Activated T-cell treated with anti-CD3 and anti-CD28 coated beads, Interleukin-2, amount 50 U/mL, for 4 hours (primary cell): ENCODE results near the gene TRIM44. TPM values are rescaled to one million over a fixed set of nuclear protein-coding genes. Genes with fewer than 3 reads are reported as not detected.
"Not testable (repeated sequence)": the region's sequence is repeated elsewhere in the genome, so short reads cannot be mapped to it uniquely, and the experiment has no call there.

ENCODE experiments used
- ATAC-seq, 2 donors: fragments of 200-7000 bp; cut with Tn5 transposase; one replicate each; pipeline ENCODE4 v1.10.0; 2021
- DNase-seq: peaks from one replicate; pipeline ENCODE4 v3.0.0-alpha.2; 2020
- H3K27me3 Mint-ChIP-seq: one replicate; pipeline ENCODE4 v1.8.0; 2021; ENCODE audit warnings: low read depth, mixed read lengths
- H3K36me3 Mint-ChIP-seq: one replicate; pipeline ENCODE4 v1.8.0; 2022; ENCODE audit warnings: mixed read lengths; ENCODE audit not compliant: insufficient read depth
- H3K4me1 Mint-ChIP-seq: one replicate; pipeline ENCODE4 v1.8.0; 2021; ENCODE audit warnings: low read depth, mixed read lengths
- H3K4me3 Mint-ChIP-seq: one replicate; pipeline ENCODE4 v1.8.0; 2021; ENCODE audit warnings: mild to moderate bottlenecking, moderate library complexity, mixed read lengths
- H3K9me3 Mint-ChIP-seq: one replicate; pipeline ENCODE4 v1.8.0; 2021; ENCODE audit warnings: mixed read lengths
- total RNA-seq, 3 donors: library from RNA; stranded (reverse); gene quantifications; one replicate each; pipeline ENCODE4 v1.2.1, GENCODE V29; 2021

Gene TRIM44
- total RNA-seq, 3 donors from 2014 or later = 38.6 to 48.5 (median 45.3) TPM

- peaks cover 62% of the 10 kb centered on the region for H3K27me3 Mint-ChIP-seq
- H3K4me3 Mint-ChIP-seq = no peak overlapping the region
- no peaks in the 10 kb centered on the region for H3K9me3 Mint-ChIP-seq
- ATAC-seq (no peak), DNase-seq (no peak)
- no peaks in the 10 kb centered on the region for H3K36me3 Mint-ChIP-seq
- peaks cover 2% of the 10 kb centered on the region for H3K4me1 Mint-ChIP-seq
Observed at GRCh38 chr11:35651263-35651662, 11.3 kb upstream of the TRIM44 start.

- ATAC-seq, DNase-seq, H3K4me3 Mint-ChIP-seq, H3K9me3 Mint-ChIP-seq, H3K36me3 Mint-ChIP-seq, H3K4me1 Mint-ChIP-seq: not testable (repeated sequence)
- peaks cover 61% of the 10 kb centered on the region for H3K27me3 Mint-ChIP-seq
Observed at GRCh38 chr11:35652786-35653185, 9.8 kb upstream of the TRIM44 start.

- Mint-ChIP-seq H3K36me3 (no peaks in the 10 kb centered on the region), H3K4me3 (no peak overlapping the region), H3K27me3 (peaks cover 55% of the 10 kb centered on the region), H3K4me1 (peaks cover 2% of the 10 kb centered on the region), H3K9me3 (no peaks in the 10 kb centered on the region)
- DNase-seq (no peak), ATAC-seq (no peak)
Observed at GRCh38 chr11:35654711-35655110, 7.9 kb upstream of the TRIM44 start.

- Mint-ChIP-seq H3K4me1 (peaks cover 2% of the 10 kb centered on the region), H3K27me3 (peaks cover 55% of the 10 kb centered on the region), H3K4me3 (no peak overlapping the region), H3K9me3 (no peaks in the 10 kb centered on the region), H3K36me3 (no peaks in the 10 kb centered on the region)
- no peak for ATAC-seq
- DNase-seq = no peak
Observed at GRCh38 chr11:35655254-35655653, 7.3 kb upstream of the TRIM44 start.

GRCh38 chr11:35655856-35656255 lies 6.7 kb upstream of the TRIM44 start:
- no peaks in the 10 kb centered on the region for H3K36me3 Mint-ChIP-seq
- H3K27me3 Mint-ChIP-seq = peaks cover 50% of the 10 kb centered on the region
- no peaks in the 10 kb centered on the region for H3K4me1 Mint-ChIP-seq
- ATAC-seq = no peak
- no peaks in the 10 kb centered on the region for H3K9me3 Mint-ChIP-seq
- no peak overlapping the region for H3K4me3 Mint-ChIP-seq
- no peak for DNase-seq

GRCh38 chr11:35658020-35658948 lies 4.3 kb upstream of the TRIM44 start:
- Mint-ChIP-seq H3K36me3 (peaks cover 3% of the 10 kb centered on the region), H3K27me3 (peaks cover 38% of the 10 kb centered on the region), H3K4me3 (no peak overlapping the region), H3K4me1 (peaks cover 16% of the 10 kb centered on the region), H3K9me3 (peaks cover 3% of the 10 kb centered on the region)
- ATAC-seq (no peak), DNase-seq (no peak)

- Mint-ChIP-seq H3K4me1 (peaks cover 44% of the 10 kb centered on the region), H3K9me3 (peaks cover 27% of the 10 kb centered on the region), H3K4me3 (peak overlapping the region; percentile 91), H3K27me3 (peaks cover 11% of the 10 kb centered on the region), H3K36me3 (peaks cover 22% of the 10 kb centered on the region)
- DNase-seq (no peak), ATAC-seq (no peak)
Observed at GRCh38 chr11:35661534-35661933, 1.0 kb upstream of the TRIM44 start.

- Mint-ChIP-seq H3K4me3 (peak overlapping the region; percentile 91), H3K9me3 (peaks cover 31% of the 10 kb centered on the region), H3K27me3 (peaks cover 7% of the 10 kb centered on the region), H3K36me3 (peaks cover 26% of the 10 kb centered on the region), H3K4me1 (peaks cover 47% of the 10 kb centered on the region)
- ATAC-seq = peak; percentile 27 to 31
- DNase-seq = no peak
Observed at GRCh38 chr11:35662061-35662648, 420 bp upstream of the TRIM44 start.

- Mint-ChIP-seq H3K9me3 (peaks cover 35% of the 10 kb centered on the region), H3K4me3 (peak overlapping the region; percentile 91), H3K36me3 (peaks cover 31% of the 10 kb centered on the region), H3K4me1 (peaks cover 51% of the 10 kb centered on the region), H3K27me3 (no peaks in the 10 kb centered on the region)
- DNase-seq (no peak), ATAC-seq (no peak)
Observed at GRCh38 chr11:35663408-35663702, 780 bp downstream of the TRIM44 start.

- H3K4me3 Mint-ChIP-seq = peak overlapping the region; percentile 91
- peaks cover 61% of the 10 kb centered on the region for H3K4me1 Mint-ChIP-seq
- peaks cover 35% of the 10 kb centered on the region for H3K9me3 Mint-ChIP-seq
- DNase-seq (no peak), ATAC-seq (no peak)
- H3K36me3 Mint-ChIP-seq = peaks cover 36% of the 10 kb centered on the region
- H3K27me3 Mint-ChIP-seq = no peaks in the 10 kb centered on the region
Observed at GRCh38 chr11:35664977-35665441, 2.4 kb downstream of the TRIM44 start.

- Mint-ChIP-seq H3K27me3 (no peaks in the 10 kb centered on the region), H3K9me3 (peaks cover 35% of the 10 kb centered on the region), H3K4me3 (no peak overlapping the region), H3K4me1 (peaks cover 75% of the 10 kb centered on the region), H3K36me3 (peaks cover 47% of the 10 kb centered on the region)
- DNase-seq (no peak), ATAC-seq (no peak)
Observed at GRCh38 chr11:35667257-35667656, 4.7 kb downstream of the TRIM44 start.

GRCh38 chr11:35668350-35668749 lies 5.8 kb downstream of the TRIM44 start:
- H3K4me1 Mint-ChIP-seq = peaks cover 76% of the 10 kb centered on the region
- peaks cover 31% of the 10 kb centered on the region for H3K9me3 Mint-ChIP-seq

GRCh38 chr11:35671396-35672127 lies 9.0 kb downstream of the TRIM44 start:
- Mint-ChIP-seq H3K4me1 (peaks cover 74% of the 10 kb centered on the region), H3K36me3 (peaks cover 30% of the 10 kb centered on the region), H3K9me3 (peaks cover 8% of the 10 kb centered on the region), H3K4me3 (no peak overlapping the region), H3K27me3 (no peaks in the 10 kb centered on the region)
- DNase-seq = no peak
- no peak for ATAC-seq

More at GRCh38 chr11:35668350-35668749, 5.8 kb downstream of the TRIM44 start:
- H3K27me3 Mint-ChIP-seq, DNase-seq, ATAC-seq, H3K4me3 Mint-ChIP-seq: not testable (repeated sequence)
- peaks cover 43% of the 10 kb centered on the region for H3K36me3 Mint-ChIP-seq

- Mint-ChIP-seq H3K36me3 (peaks cover 26% of the 10 kb centered on the region), H3K9me3 (peaks cover 4% of the 10 kb centered on the region), H3K4me3 (no peak overlapping the region), H3K27me3 (no peaks in the 10 kb centered on the region), H3K4me1 (peaks cover 77% of the 10 kb centered on the region)
- ATAC-seq = no peak
- no peak for DNase-seq
Observed at GRCh38 chr11:35672608-35673007, 10.0 kb downstream of the TRIM44 start.
